ENCODE results near the gene CTAG1B. TPM values are rescaled to one million over a fixed set of nuclear protein-coding genes. Genes with fewer than 3 reads are reported as not detected.

The CTAG1B gene
- total RNA-seq, 1 experiment from 2014 or later = not detected

DNA sequence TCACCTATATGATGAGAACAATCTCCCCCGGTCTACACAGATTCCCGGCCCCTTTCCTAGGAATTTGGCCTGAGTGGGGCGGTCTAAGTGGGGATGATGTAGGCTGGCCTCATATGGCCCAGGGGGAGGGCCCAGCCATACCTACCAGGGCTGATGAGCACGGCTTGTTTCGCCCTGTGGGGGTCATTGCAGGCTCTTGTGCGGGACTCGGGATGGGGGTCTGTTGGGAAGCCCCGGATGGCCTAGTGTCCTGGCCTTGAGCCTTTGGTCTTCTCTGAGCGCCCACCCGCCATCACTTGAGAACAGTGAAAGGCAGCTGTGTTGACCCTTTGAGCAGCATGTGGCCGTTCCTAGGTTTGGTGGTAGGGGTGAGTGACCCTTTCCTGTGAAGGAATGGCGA is 39.1 kb upstream of the CTAG1B start:
- no TSS peak for BruUV-seq (replicated peaks)
- TF ChIP-seq SIN3A (IDR thresholded peaks at IDR 0.05; ENCODE audit: borderline replicate concordance, insufficient read depth, low read depth, low read length) = no peak
- TF ChIP-seq, protein P1, sequence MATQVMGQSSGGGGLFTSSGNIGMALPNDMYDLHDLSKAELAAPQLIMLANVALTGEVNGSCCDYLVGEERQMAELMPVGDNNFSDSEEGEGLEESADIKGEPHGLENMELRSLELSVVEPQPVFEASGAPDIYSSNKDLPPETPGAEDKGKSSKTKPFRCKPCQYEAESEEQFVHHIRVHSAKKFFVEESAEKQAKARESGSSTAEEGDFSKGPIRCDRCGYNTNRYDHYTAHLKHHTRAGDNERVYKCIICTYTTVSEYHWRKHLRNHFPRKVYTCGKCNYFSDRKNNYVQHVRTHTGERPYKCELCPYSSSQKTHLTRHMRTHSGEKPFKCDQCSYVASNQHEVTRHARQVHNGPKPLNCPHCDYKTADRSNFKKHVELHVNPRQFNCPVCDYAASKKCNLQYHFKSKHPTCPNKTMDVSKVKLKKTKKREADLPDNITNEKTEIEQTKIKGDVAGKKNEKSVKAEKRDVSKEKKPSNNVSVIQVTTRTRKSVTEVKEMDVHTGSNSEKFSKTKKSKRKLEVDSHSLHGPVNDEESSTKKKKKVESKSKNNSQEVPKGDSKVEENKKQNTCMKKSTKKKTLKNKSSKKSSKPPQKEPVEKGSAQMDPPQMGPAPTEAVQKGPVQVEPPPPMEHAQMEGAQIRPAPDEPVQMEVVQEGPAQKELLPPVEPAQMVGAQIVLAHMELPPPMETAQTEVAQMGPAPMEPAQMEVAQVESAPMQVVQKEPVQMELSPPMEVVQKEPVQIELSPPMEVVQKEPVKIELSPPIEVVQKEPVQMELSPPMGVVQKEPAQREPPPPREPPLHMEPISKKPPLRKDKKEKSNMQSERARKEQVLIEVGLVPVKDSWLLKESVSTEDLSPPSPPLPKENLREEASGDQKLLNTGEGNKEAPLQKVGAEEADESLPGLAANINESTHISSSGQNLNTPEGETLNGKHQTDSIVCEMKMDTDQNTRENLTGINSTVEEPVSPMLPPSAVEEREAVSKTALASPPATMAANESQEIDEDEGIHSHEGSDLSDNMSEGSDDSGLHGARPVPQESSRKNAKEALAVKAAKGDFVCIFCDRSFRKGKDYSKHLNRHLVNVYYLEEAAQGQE (IDR thresholded peaks at IDR 0.05; ENCODE audit: insufficient read depth in 1 of 2, low read depth in 2 of 2, low read length in 1 of 2) = no peak
- TF ChIP-seq POLR2AphosphoS5 (IDR thresholded peaks at IDR 0.05; ENCODE audit: low read depth, low read length) = no peak
- no peak for TF ChIP-seq TCF7L2 (IDR thresholded peaks at IDR 0.05; ENCODE audit: low read depth, low read length)
- TF ChIP-seq, protein P2, sequence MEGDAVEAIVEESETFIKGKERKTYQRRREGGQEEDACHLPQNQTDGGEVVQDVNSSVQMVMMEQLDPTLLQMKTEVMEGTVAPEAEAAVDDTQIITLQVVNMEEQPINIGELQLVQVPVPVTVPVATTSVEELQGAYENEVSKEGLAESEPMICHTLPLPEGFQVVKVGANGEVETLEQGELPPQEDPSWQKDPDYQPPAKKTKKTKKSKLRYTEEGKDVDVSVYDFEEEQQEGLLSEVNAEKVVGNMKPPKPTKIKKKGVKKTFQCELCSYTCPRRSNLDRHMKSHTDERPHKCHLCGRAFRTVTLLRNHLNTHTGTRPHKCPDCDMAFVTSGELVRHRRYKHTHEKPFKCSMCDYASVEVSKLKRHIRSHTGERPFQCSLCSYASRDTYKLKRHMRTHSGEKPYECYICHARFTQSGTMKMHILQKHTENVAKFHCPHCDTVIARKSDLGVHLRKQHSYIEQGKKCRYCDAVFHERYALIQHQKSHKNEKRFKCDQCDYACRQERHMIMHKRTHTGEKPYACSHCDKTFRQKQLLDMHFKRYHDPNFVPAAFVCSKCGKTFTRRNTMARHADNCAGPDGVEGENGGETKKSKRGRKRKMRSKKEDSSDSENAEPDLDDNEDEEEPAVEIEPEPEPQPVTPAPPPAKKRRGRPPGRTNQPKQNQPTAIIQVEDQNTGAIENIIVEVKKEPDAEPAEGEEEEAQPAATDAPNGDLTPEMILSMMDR (IDR thresholded peaks at IDR 0.05) = no peak
- no peaks in the 10 kb centered on the region for H3K4me1 ChIP-seq (ENCODE audit: control insufficient read depth, insufficient read depth, low read length)
- no peaks in the 10 kb centered on the region for H3K9me3 ChIP-seq (ENCODE audit: control insufficient read depth, insufficient read depth, low read depth, low read length)
- intact Hi-C loops (cut with micrococcal nuclease; ENCODE audit: unreplicated experiment) = no loop called here
- DNase-seq (ENCODE audit: low read depth, low spot score) = no peak
- no peak overlapping the region for H3K27ac ChIP-seq (ENCODE audit: low read length)
- ChIA-PET CTCF (no interaction called here), POLR2A (no interaction called here)
- H3K27me3 ChIP-seq (ENCODE audit: control insufficient read depth, insufficient read depth, low read length) = no peaks in the 10 kb centered on the region
- ATAC-seq = no peak
- no peaks in the 10 kb centered on the region for H3K36me3 ChIP-seq (ENCODE audit: control insufficient read depth, insufficient read depth, low read length)
- no peak overlapping the region for H3K4me3 ChIP-seq (ENCODE audit: low read depth in 2 of 2, low read length in 2 of 2)
- in situ Hi-C loops (cut with HindIII; ENCODE audit: low pct_unique_long_range_greater_than_20kb, low sequenced_read_pairs) = loop anchor here (25.0 kb wide), 1 partner anchor 179 kb away; the partner anchor contains the start of gene SMIM9

DNA sequence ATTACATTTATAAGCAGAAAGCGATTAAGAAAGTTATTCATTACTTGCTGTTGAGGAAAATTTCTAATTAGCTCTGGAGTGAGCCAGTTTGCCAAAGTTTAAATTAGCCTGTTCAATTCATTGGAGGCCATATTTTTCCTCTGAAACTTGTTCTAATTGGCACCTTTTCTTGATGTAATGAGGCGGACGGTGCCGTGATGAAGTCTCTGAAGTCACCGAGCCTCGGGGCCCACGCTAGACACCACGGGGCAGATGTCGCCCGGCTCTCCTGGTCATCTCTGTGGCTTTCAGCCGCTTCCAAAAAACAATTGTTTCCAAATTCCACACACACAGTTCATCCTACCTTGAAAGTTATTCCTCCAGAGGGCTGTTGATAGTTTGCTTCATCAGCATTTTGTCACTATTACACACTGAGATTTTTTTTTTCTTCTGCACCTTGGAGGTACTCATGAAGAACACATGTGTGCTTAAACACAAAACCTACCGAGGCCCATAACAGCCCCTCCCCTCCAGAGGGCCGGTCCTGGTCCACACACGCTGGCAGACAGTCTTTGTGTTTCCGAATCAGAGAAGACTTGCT is 38.2 kb upstream of the CTAG1B start:
- Histone ChIP-seq H3K4me1 (ENCODE audit: control insufficient read depth, insufficient read depth, low read length) (no peaks in the 10 kb centered on the region), H3K4me3 (ENCODE audit: low read depth in 2 of 2, low read length in 2 of 2) (no peak overlapping the region), H3K36me3 (ENCODE audit: control insufficient read depth, insufficient read depth, low read length) (no peaks in the 10 kb centered on the region), H3K27me3 (ENCODE audit: control insufficient read depth, insufficient read depth, low read length) (no peaks in the 10 kb centered on the region), H3K9me3 (ENCODE audit: control insufficient read depth, insufficient read depth, low read depth, low read length) (no peaks in the 10 kb centered on the region), H3K27ac (ENCODE audit: low read length) (no peak overlapping the region)
- no peak for TF ChIP-seq TCF7L2 (IDR thresholded peaks at IDR 0.05; ENCODE audit: low read depth, low read length)
- TF ChIP-seq, protein P2 (IDR thresholded peaks at IDR 0.05) = no peak
- no peak for TF ChIP-seq SIN3A (IDR thresholded peaks at IDR 0.05; ENCODE audit: borderline replicate concordance, insufficient read depth, low read depth, low read length)
- no peak for TF ChIP-seq POLR2AphosphoS5 (IDR thresholded peaks at IDR 0.05; ENCODE audit: low read depth, low read length)
- TF ChIP-seq, protein P1 (IDR thresholded peaks at IDR 0.05; ENCODE audit: insufficient read depth in 1 of 2, low read depth in 2 of 2, low read length in 1 of 2) = no peak
- POLR2A ChIA-PET = no interaction called here
- CTCF ChIA-PET = no interaction called here
- no TSS peak for BruUV-seq (replicated peaks)
- in situ Hi-C loops (cut with HindIII; ENCODE audit: low pct_unique_long_range_greater_than_20kb, low sequenced_read_pairs) = loop anchor here (25.0 kb wide), 1 partner anchor 180 kb away; the partner anchor contains the start of gene SMIM9
- no peak for DNase-seq (ENCODE audit: low read depth, low spot score)
- ATAC-seq = no peak
- intact Hi-C loops (cut with micrococcal nuclease; ENCODE audit: unreplicated experiment) = no loop called here
